ENCODE measurements around the gene AGMAT. TPM values are rescaled to one million over a fixed set of nuclear protein-coding genes. Genes with fewer than 3 reads are reported as not detected.

Gene AGMAT
- total RNA-seq, 6 experiments from 2014 or later, result 49.4 to 79.9 (median 66.1) TPM

DNA sequence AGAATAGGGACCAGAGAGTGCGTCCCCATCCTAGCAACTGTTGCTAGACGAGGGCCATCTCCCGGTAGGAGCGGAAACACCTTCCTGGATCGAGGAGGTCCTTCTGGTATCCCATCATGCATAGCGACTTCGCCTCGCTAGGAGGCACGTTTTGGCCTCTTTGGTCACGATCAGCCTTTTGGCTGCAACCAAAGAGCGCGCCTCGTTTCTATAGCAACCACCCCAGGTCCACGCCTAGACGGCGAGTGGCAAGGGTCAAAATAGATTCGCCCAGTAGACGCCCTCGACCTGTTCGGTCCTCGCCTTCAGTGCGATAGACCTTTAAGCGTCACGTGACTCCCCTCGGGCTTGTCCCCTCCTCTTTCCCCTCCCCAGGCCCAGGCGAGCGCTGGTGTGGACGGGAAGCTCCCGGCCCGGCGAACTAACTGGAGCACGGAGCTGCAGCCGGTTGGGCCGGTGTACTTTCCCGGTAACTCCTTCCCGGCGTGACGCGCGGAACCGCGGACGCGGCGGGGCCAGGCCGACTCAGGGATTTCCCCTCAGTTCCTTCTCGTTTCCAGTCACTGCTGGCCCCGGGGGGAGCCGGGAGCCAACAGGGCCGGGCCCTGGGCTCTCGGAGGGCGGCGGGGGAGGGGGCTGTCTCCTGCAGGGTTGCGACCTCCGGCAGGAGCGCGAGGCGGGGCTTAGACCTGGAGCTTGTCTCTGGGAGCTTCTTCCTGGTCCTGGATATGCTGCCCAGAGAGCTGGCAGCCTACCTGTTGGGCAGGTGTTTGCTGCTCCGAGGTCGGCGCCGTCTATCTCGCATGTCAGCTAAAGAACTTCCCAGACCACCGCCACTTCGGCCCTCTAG is 58.1 kb downstream of the AGMAT start, which contains the start of gene DNAJC16:
Gene DNAJC16, plus strand, starts transcription at position 359 of the 850 bp plus-strand sequence. CDS start 2,258 bp downstream, outside the sequence.
- ATAC-seq, result peak; percentile 56 to 72 (median 65)
- under 1% methylated on average over 24 of the region's 65 CpGs for WGBS (ENCODE audit: insufficient coverage, low coverage, low lambda C conversion rate, missing lambda C conversion rate)
- peak; percentile 88 for TF ChIP-seq POLR2A (IDR thresholded peaks at IDR 0.05)
- TF ChIP-seq, protein P1, sequence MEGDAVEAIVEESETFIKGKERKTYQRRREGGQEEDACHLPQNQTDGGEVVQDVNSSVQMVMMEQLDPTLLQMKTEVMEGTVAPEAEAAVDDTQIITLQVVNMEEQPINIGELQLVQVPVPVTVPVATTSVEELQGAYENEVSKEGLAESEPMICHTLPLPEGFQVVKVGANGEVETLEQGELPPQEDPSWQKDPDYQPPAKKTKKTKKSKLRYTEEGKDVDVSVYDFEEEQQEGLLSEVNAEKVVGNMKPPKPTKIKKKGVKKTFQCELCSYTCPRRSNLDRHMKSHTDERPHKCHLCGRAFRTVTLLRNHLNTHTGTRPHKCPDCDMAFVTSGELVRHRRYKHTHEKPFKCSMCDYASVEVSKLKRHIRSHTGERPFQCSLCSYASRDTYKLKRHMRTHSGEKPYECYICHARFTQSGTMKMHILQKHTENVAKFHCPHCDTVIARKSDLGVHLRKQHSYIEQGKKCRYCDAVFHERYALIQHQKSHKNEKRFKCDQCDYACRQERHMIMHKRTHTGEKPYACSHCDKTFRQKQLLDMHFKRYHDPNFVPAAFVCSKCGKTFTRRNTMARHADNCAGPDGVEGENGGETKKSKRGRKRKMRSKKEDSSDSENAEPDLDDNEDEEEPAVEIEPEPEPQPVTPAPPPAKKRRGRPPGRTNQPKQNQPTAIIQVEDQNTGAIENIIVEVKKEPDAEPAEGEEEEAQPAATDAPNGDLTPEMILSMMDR (IDR thresholded peaks at IDR 0.05), result peak in 3 of 4 donors; percentile 18 to 36 (median 34)

DNA sequence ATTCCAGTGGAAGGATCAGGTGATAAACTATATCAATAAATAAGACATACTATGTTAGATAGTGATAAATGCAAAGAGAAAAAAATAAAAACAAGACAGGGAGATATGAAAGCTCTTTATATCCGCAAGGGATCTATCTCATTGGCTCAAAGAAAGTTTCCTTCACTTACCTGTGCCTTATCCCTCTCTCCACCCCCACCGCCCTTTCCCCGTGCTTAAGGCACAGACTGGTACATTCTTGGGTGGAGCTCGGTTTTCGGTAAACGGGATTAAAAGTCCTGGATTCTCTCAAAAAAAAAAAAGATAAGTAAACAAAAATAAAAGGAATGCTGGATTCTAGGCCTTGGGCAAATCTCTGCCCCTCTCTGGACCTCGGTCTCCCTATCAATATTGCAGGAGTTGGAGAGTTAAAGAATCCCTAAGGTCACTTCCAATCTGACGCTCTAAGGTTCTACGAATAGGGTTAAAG is 58.8 kb downstream of the AGMAT start:
- Histone ChIP-seq H3K27me3 (no peaks in the 10 kb centered on the region), H3K4me3 (peak overlapping the region in 2 of 3 donors; percentile 6 to 77), H3K9me3 (no peaks in the 10 kb centered on the region), H3K36me3 (no peaks in the 10 kb centered on the region), H3K27ac (peak overlapping the region; percentile 72 to 94 (median 85)), H3K4me1 (peaks cover 0 to 18% (median 12%) of the 10 kb centered on the region in 4 donors)
- intact Hi-C loops (cut with DNase I), result no loop called here
- DNase-seq, result no peak
- WGBS (ENCODE audit: insufficient coverage, low coverage, low lambda C conversion rate, missing lambda C conversion rate), result 5% methylated on average over 9 of the region's 9 CpGs
- no peak for ATAC-seq
- TF ChIP-seq, protein P1 (IDR thresholded peaks at IDR 0.05), result no peak
- TF ChIP-seq POLR2A (IDR thresholded peaks at IDR 0.05), result no peak

More for the DNA sequence above, 58.1 kb downstream of the AGMAT start, which contains the start of gene DNAJC16:
- Histone ChIP-seq H3K27me3 (no peaks in the 10 kb centered on the region), H3K4me3 (peak within 1 kb of the TSS; percentile 71 to 88 (median 77)), H3K4me1 (peaks cover 0 to 18% (median 12%) of the 10 kb centered on the region in 4 donors), H3K27ac (peak within 1 kb of the TSS; percentile 72 to 94 (median 85)), H3K36me3 (no peaks in the 10 kb centered on the region), H3K9me3 (no peaks in the 10 kb centered on the region)
- DNase-seq, result peak; percentile 98 to 100 (median 99)
- intact Hi-C loops (cut with DNase I), result no loop called here

DNA sequence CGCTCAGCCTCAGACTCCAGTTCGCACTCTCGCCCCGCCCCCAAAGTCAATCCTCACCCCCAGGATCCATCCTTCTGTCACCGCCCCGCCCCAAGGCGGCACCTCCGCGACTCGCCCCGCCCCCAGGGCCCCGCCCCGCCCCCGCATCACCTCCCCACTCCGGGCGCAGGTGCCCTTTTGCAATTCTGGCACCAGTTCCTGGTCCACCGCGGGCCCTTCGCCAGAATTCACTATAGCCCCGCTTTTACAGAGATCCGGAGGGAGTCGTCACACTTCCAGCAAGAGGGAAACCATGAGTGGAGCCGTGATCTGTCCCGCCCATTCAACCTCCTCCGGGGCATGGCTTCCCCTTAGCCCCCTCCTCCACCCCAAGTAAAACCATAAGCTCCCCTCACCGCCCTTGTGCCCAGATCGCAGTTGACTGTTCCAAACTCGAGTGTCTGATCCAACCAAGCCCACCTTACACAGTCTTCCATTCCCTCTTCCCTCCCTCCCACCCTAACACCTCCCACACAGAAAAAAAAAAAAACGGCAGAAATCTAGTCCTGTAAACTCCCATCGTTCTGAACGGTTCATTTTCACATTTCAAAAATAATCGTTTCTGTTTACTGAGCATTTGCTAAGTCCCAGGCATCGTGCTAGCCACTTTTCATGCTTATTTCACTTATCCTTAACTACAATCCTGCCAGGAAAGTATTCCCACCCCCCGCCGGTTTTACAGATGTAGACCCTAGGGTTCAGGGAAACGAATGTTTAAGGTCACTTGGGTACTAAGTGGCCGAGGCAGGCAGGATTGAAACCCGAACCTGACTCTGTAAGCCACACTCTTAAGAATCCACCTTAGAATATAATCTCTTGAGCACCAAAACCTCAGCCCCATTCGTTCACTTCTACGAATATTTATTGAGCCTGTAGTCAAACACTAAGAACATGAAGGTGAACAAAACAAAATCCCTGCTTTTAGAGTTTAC is 59.5 kb downstream of the AGMAT start:
- H3K4me1 ChIP-seq, result peaks cover 0 to 18% (median 12%) of the 10 kb centered on the region in 4 donors
- intact Hi-C loops (cut with DNase I), result no loop called here
- no peaks in the 10 kb centered on the region for H3K9me3 ChIP-seq
- no peaks in the 10 kb centered on the region for H3K36me3 ChIP-seq
- H3K27me3 ChIP-seq, result no peaks in the 10 kb centered on the region
- peak in 2 of 4 donors; percentile 70 to 75 for ATAC-seq
- DNase-seq, result no peak
- H3K27ac ChIP-seq, result peak overlapping the region; percentile 72 to 94 (median 85)
- 2% methylated on average over 24 of the region's 40 CpGs for WGBS (ENCODE audit: insufficient coverage, low coverage, low lambda C conversion rate, missing lambda C conversion rate)
- H3K4me3 ChIP-seq, result peak overlapping the region; percentile 37 to 77 (median 51)
- TF ChIP-seq, protein P1 (IDR thresholded peaks at IDR 0.05), result no peak
- no peak for TF ChIP-seq POLR2A (IDR thresholded peaks at IDR 0.05)
